Fibroblast of the aortic adventitia (primary cell): Measurements from ENCODE around the gene SGCA. TPM values are rescaled to one million over a fixed set of nuclear protein-coding genes. Genes with fewer than 3 reads are reported as not detected.

ENCODE experiments used
- DNase-seq: peaks from one replicate; pipeline ENCODE4 v3.0.0-alpha.2; 2010; ENCODE audit warnings: low read depth
- H3K4me3 ChIP-seq: 2 replicates; pipeline ENCODE4 v1.5.1; 2011; ENCODE audit warnings: low read depth, mild to moderate bottlenecking, control low read depth, low read length, moderate library complexity
- total RNA-seq: library from RNA; depleted of rRNA; stranded (reverse); fragments of >200 nt; gene quantifications from 2 replicates; pipeline ENCODE4 v1.2.3, GENCODE V29; 2012; ENCODE audit warnings: low replicate concordance
- TF ChIP-seq, protein P1 (sequence below): IDR thresholded peaks from 2 replicates; pipeline ENCODE4 v1.5.1; 2011; ENCODE audit warnings: mild to moderate bottlenecking, low read length, control low read depth, inconsistent platforms; ENCODE audit not compliant: insufficient read depth

The SGCA gene
- total RNA-seq, 1 donor: 0.90 TPM

DNA sequence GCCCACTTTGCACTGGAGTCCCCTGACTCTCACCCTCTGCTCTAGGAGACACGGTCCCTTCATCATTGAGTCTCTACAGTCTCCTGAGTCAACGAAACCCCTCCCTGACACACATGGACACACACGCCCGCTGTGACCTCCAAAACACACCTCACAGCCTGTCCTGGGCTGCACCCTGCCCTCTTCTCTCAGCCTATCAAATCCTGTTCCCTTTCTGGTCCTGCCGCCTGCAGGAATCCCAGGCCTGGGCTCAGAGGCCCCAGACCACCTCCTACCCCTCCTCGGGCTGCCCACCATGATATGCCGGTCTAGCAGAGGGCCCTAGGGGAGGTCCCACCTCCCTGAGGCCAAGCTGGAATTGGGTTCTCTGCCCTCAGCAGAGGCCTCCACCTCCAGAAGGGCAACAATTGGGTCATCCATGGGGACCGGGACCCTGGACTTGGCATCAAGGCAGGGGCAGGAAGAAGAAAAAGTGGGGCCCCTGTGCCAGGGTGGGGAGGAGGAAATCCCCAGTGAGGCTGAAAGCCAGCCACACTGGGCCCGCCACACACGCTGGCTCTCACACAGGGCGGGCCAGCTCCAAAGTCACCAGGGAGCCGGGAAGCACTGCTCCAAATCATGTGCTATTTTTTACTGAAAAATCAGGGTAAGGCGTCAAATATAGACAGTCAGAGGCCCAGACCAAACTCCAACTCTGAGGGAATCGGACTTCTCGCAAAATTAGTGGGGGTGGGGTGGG is 18.7 kb upstream of the SGCA start:
- H3K4me3 ChIP-seq: peak overlapping the region; percentile 81
- DNase-seq: no peak
- TF ChIP-seq, protein P1, sequence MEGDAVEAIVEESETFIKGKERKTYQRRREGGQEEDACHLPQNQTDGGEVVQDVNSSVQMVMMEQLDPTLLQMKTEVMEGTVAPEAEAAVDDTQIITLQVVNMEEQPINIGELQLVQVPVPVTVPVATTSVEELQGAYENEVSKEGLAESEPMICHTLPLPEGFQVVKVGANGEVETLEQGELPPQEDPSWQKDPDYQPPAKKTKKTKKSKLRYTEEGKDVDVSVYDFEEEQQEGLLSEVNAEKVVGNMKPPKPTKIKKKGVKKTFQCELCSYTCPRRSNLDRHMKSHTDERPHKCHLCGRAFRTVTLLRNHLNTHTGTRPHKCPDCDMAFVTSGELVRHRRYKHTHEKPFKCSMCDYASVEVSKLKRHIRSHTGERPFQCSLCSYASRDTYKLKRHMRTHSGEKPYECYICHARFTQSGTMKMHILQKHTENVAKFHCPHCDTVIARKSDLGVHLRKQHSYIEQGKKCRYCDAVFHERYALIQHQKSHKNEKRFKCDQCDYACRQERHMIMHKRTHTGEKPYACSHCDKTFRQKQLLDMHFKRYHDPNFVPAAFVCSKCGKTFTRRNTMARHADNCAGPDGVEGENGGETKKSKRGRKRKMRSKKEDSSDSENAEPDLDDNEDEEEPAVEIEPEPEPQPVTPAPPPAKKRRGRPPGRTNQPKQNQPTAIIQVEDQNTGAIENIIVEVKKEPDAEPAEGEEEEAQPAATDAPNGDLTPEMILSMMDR: no peak

DNA sequence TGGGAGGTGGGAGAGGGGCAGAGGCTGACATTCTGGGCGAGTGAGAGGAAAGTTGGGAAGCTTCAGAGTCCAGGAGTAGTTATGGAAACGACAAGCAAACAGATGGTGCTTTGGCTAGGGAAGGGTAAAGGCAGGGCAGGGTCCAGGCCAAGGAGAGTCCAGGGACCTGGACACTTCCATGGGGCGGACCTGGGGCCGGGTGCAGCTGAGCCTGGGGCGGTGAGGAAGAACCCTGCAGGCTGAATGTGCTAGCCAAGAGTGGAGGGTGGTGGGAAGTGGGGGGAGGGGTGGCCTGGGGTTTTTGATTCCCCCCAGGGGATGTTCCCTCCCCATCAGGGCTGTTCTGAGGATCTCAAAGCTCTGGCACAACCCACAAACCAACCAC is 18.0 kb upstream of the SGCA start:
- peak overlapping the region; percentile 81 for H3K4me3 ChIP-seq
- no peak for DNase-seq
- TF ChIP-seq, protein P1: no peak

DNA sequence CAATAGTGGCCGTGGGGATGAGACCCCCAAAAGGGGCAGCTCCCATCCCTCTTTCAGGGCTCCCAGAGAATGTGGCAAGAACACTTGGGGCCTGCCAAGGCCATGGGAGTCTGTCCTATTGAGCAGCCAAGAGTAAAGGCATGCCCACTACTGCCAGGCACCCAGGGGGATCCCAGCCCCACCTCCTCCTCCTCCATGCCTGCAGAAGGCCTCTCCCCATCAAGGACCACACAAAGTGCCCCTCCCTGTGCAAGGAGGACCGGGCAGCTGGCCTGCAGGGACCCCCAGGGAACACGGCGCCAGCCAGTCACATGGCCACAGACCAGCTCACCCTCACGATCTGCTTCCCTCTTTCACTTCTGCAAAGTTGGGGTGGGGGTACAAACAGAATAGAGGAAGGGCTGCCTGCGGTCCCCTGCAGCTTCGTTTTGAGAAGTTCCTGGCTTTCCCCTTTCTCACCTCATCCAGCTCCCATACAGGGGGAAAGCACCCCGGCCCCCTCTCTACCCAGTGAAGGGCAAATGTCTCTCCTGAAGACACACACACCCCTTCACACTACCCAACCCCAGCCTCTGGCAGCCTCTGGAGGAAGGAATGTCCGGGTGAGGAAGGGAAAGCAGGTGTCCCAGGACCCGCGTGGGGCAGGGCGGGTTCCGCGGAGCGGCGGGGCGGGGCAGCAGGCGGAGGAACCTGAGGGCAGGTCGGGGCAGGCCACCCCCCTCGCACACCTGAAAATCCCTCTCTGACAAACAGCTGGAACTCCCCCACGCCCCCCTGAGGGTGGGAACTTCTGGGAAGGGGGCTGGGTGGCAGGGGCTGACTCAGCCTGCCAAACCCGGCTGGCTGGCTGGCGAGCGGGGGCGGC is 17.3 kb upstream of the SGCA start:
- TF ChIP-seq, protein P1: peak; percentile 31
- H3K4me3 ChIP-seq: peak overlapping the region; percentile 81
- DNase-seq: peak; percentile 36

DNA sequence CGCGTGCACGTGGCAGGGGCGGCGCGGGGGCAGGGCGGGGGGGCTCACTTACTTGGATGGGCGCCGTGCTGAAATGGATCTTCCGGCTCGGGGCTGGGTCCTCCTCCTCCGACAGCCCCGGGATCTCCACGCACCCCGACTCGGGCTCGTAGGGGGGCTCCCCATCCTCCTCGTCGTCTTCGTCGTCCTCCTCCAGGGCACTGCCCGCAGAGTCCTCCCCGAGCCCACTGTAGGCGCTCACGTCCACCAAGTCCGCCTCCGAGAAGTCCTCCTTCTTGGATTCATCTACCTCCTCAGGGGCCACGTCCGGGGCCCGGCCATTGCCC is 16.8 kb upstream of the SGCA start:
- peak overlapping the region; percentile 81 for H3K4me3 ChIP-seq
- DNase-seq: no peak
- TF ChIP-seq, protein P1: no peak

DNA sequence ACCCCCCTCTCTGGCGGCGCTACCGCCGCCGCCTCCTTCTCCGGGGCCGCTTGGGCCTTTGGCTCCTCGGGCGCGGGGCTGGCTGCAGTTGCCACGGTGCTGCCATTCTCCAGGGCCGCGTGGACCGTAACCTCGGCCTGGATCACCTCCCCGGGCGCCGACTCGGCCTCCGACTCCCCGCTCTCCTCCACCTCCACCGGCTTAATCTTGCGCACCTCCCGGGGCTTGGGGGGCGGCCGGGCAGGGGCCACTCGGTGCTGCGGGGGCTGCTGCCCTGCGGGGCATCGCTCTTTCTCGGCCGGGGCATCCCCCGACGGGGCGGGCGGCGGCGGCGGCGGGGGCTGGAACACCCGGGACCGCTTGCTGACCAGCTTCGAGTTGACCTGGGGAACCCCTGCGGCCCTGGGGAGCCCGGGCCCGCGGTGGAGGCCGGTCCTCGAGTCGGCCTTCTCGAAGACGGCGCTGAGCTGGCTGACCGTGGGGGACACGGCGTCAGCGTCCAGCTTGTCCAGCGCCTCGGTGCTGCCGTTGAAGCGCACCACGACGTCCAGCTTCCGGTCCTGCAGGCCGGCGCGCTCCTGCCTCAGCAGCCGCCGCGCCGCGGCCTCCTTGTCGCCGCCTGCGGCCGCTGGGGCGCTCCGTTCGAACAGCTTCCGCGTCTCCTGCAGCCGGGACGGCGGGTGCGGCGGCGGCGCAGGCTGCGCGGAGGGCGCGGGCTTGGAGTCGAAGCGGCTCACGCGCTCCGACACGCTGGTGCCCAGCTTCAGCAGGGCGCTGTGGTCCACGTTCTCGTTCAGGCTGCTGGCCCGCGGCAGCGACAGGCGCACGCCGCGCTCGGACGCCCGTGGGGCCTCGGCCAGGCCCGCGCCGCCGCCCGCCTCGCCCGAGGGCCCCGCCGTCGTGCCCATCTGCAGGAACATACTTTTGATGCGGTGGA is 16.1 kb upstream of the SGCA start:
- peak; percentile 29 for DNase-seq
- peak overlapping the region; percentile 81 for H3K4me3 ChIP-seq
- TF ChIP-seq, protein P1: no peak

DNA sequence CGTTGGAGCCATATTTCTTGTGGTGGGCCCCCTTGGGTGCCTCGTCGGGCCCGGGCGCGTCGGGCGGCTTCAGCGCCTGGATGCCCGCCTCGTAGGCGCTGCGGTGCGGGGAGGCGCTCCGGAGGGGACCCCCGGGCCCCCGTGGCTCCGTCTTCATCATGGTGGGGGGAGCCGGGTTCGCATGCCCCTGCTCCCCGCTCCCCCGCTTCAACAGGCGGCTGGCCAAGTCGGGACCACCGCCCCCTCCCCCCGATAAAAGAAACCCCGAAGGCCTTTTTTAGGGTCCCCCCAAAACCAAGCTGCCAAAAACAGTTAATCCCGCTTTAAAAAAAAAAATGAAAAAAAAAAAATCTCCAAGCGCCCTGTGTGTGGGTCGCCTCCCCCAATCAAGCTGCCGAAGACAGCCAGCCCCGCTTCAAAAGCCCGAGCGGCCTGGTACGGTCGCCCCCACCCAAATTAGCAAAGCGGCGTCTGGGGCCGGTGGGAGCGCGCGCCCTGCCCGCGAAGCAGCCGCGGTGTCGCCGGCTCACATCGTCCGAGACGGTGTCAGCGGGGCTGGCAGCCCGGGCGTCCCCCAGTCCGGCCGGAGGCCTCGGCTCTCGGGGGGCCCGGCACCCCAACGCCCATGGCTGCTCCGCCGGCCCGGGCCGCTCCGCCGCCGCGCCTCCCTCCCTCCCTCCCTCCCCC is 15.3 kb upstream of the SGCA start, which contains the start of gene PPP1R9B:
TSS of gene PPP1R9B (minus strand) at position 324 of the 687 bp plus-strand sequence. CDS start at position 160, 164 bp downstream.
- TF ChIP-seq, protein P1: no peak
- no peak for DNase-seq
- peak within 1 kb of the TSS; percentile 81 for H3K4me3 ChIP-seq
